Stimulated activated CD8-positive, alpha-beta memory T cell treated with anti-CD3 and anti-CD28 coated beads, Interleukin-12 subunit alpha, Interleukin-12 subunit beta, amount 100 ng/mL, for 4 hours (primary cell): ENCODE results near the gene WNT11.

Experiments
- DNase-seq: peaks from one replicate; pipeline ENCODE4 v3.0.0-alpha.2; 2020; ENCODE audit warnings: low read depth

Gene WNT11

GRCh38 chr11:76152741-76153570, 53.3 kb downstream of the WNT11 start:
- no peak for DNase-seq

- DNase-seq, result peak; percentile 66
Observed at GRCh38 chr11:76152086-76152681, 54.1 kb downstream of the WNT11 start.

GRCh38 chr11:76151556-76152085, 54.7 kb downstream of the WNT11 start:
- no peak for DNase-seq

- DNase-seq, result no peak
Observed at GRCh38 chr11:76150141-76150540, 56.2 kb downstream of the WNT11 start.

GRCh38 chr11:76149713-76150112, 56.6 kb downstream of the WNT11 start:
- DNase-seq, result no peak

- no peak for DNase-seq
Observed at GRCh38 chr11:76148941-76149613, 57.2 kb downstream of the WNT11 start.

GRCh38 chr11:76148231-76148630, 58.1 kb downstream of the WNT11 start:
- no peak for DNase-seq

GRCh38 chr11:76147106-76147740, 59.1 kb downstream of the WNT11 start:
- no peak for DNase-seq

- no peak for DNase-seq
Observed at GRCh38 chr11:76143274-76143673, 63.0 kb downstream of the WNT11 start.

- DNase-seq, result no peak
Observed at GRCh38 chr11:76141901-76142588, 64.3 kb downstream of the WNT11 start.

GRCh38 chr11:76140912-76141574, 65.3 kb downstream of the WNT11 start:
- DNase-seq, result no peak

GRCh38 chr11:76139314-76139713, 67.0 kb downstream of the WNT11 start:
- DNase-seq, result no peak
